ENCODE results near the gene HIP1R.
"Not testable (repeated sequence)": the region's sequence is repeated elsewhere in the genome, so short reads cannot be mapped to it uniquely, and the experiment has no call there.

Gene HIP1R

GRCh38 chr12:122862872-122863701 is 27.8 kb downstream of the HIP1R start:
- no peak for DNase-seq

- DNase-seq: no peak
Observed at GRCh38 chr12:122864894-122865253, 29.6 kb downstream of the HIP1R start.

GRCh38 chr12:122865268-122866231 is 30.3 kb downstream of the HIP1R start:
- DNase-seq: no peak

- no peak for DNase-seq
Observed at GRCh38 chr12:122866379-122866778, 31.1 kb downstream of the HIP1R start.

GRCh38 chr12:122866950-122867607 is 31.8 kb downstream of the HIP1R start:
- no peak for DNase-seq

- no peak for DNase-seq
Observed at GRCh38 chr12:122867691-122868461, 32.6 kb downstream of the HIP1R start.

GRCh38 chr12:122868471-122869177 is 33.4 kb downstream of the HIP1R start:
- DNase-seq: no peak

GRCh38 chr12:122869207-122869973 is 34.1 kb downstream of the HIP1R start:
- DNase-seq: no peak

GRCh38 chr12:122870163-122870842 is 35.0 kb downstream of the HIP1R start:
- no peak for DNase-seq

- DNase-seq: no peak
Observed at GRCh38 chr12:122870867-122871664, 35.8 kb downstream of the HIP1R start.

GRCh38 chr12:122871851-122872780 is 36.9 kb downstream of the HIP1R start:
- peak; percentile 69 for DNase-seq

GRCh38 chr12:122872815-122873361 is 37.6 kb downstream of the HIP1R start:
- peak; percentile 26 for DNase-seq

GRCh38 chr12:122873540-122873939 is 38.3 kb downstream of the HIP1R start:
- DNase-seq: no peak

- DNase-seq: no peak
Observed at GRCh38 chr12:122874081-122874480, 38.8 kb downstream of the HIP1R start.

- no peak for DNase-seq
Observed at GRCh38 chr12:122875590-122876220, 40.4 kb downstream of the HIP1R start.

GRCh38 chr12:122876281-122876680 is 41.0 kb downstream of the HIP1R start:
- not testable (repeated sequence) for DNase-seq

- DNase-seq: no peak
Observed at GRCh38 chr12:122876731-122877130, 41.5 kb downstream of the HIP1R start.

All from NCI-H2227 treated with DMSO at 0.1 percent for 48 hours (cell line).